K562 (cell line): ENCODE measurements around the gene GDNF. TPM values are rescaled to one million over a fixed set of nuclear protein-coding genes. Genes with fewer than 3 reads are reported as not detected.

ENCODE experiments used
- ATAC-seq: fragments of 200-7000 bp; cut with Tn5 transposase; 3 replicates; pipeline ENCODE4 v1.9.1; 2020; ENCODE audit warnings: moderate library complexity
- BruUV-seq: library from RNA; stranded (reverse); fragments of 400-500 nt; replicated peaks from 2 replicates; lab custom pipeline; 2021; lab: Mats Ljungman, UMichigan
- CTCF ChIA-PET: fragments of 300-600 bp; formaldehyde crosslinking; extraction: SDS; loops from one replicate; lab custom pipeline; 2021; ENCODE audit warnings: low intra/inter-chr PET ratio; lab: Yijun Ruan, JAX
- POLR2A ChIA-PET: fragments of 300-600, 350-650 bp; sonication (Branson Sonifier 250); formaldehyde crosslinking; extraction: SDS; loops from one replicate; lab custom pipeline; 2021; ENCODE audit warnings: antibody characterized with exemption, inconsistent platforms; lab: Yijun Ruan, JAX
- DNase-seq, 4 experiments: peaks; one replicate each; pipeline versions ENCODE4 v3.0.0 to v3.0.0-alpha.2; 2011 to 2018; ENCODE audit warnings: low spot score in 3 of 4, mixed read lengths in 3 of 4; ENCODE audit errors: extremely low read depth in 1 of 4
- FAIRE-seq: peaks from 2 replicates; lab custom pipeline; 2011; peaks lifted over from hg19 to GRCh38; lab: Jason Lieb, UNC
- H2AFZ ChIP-seq: 2 replicates; pipeline ENCODE4 v1.6.0; 2011; ENCODE audit warnings: low read depth, low read length, control low read depth, inconsistent platforms
- H3K27ac ChIP-seq: fragments of 200-600 bp; 3 replicates; pipeline ENCODE4 v1.8.0; 2011; ENCODE audit warnings: low read depth, mild to moderate bottlenecking, control low read depth, inconsistent platforms, low read length, moderate library complexity, mixed read lengths; ENCODE audit errors: extremely low read depth
- H3K27me3 ChIP-seq, 2 experiments: fragments of 300-600 bp in 1 of 2; 2 replicates in 1 of 2; 3 replicates in 1 of 2; pipeline versions ENCODE4 v1.6.0 to v1.8.0; 2011; ENCODE audit warnings: inconsistent platforms in 2 of 2, low read length in 2 of 2, mild to moderate bottlenecking in 1 of 2, mixed read lengths in 1 of 2, moderate library complexity in 1 of 2; ENCODE audit not compliant: control insufficient read depth in 2 of 2, insufficient read depth in 2 of 2
- H3K36me3 ChIP-seq: fragments of 300-600 bp; 3 replicates; pipeline ENCODE4 v1.8.0; 2011; ENCODE audit warnings: mild to moderate bottlenecking, low read length, inconsistent platforms; ENCODE audit not compliant: control insufficient read depth, insufficient read depth
- H3K4me1 ChIP-seq, 2 experiments: fragments of 200-600 bp in 1 of 2; replicated peaks in 1 of 2; 2 replicates in 1 of 2; 3 replicates in 1 of 2; pipeline versions ENCODE4 v1.5.1 to v1.8.0; 2011; ENCODE audit warnings: inconsistent platforms in 2 of 2, low read length in 2 of 2, mild to moderate bottlenecking in 1 of 2, mixed read lengths in 1 of 2, moderate library complexity in 1 of 2; ENCODE audit not compliant: control insufficient read depth in 2 of 2, insufficient read depth in 2 of 2
- H3K4me2 ChIP-seq: 2 replicates; pipeline ENCODE4 v1.6.1; 2011; ENCODE audit warnings: low read length, control low read depth, inconsistent platforms, mixed read lengths; ENCODE audit not compliant: insufficient read depth
- H3K4me3 ChIP-seq: fragments of 200-600 bp; sonication (generic), shearing (Covaris generic); 2 replicates; pipeline ENCODE4 v1.5.1; 2016; ENCODE audit warnings: control low read depth, inconsistent platforms
- H3K79me2 ChIP-seq: fragments of 200-600 bp; 3 replicates; pipeline ENCODE4 v1.8.0; 2011; ENCODE audit warnings: low read length, inconsistent platforms; ENCODE audit not compliant: control insufficient read depth, insufficient read depth
- H3K9ac ChIP-seq, 2 experiments: 2 replicates each; pipeline versions ENCODE4 v1.6.0 to v1.6.1; 2011; ENCODE audit warnings: low read depth in 2 of 2, low read length in 2 of 2, control low read depth in 1 of 2, inconsistent platforms in 1 of 2, mild to moderate bottlenecking in 1 of 2, mixed read lengths in 1 of 2; ENCODE audit not compliant: insufficient read depth in 1 of 2
- H3K9me1 ChIP-seq: one replicate; pipeline ENCODE4 v1.6.0; 2011; ENCODE audit warnings: inconsistent platforms, mild to moderate bottlenecking, low read length, moderate library complexity; ENCODE audit not compliant: control insufficient read depth, insufficient read depth
- H3K9me3 ChIP-seq: replicated peaks from 2 replicates; pipeline ENCODE4 v1.5.1; 2011; ENCODE audit warnings: low read depth, low read length, inconsistent platforms; ENCODE audit not compliant: control insufficient read depth, insufficient read depth
- H4K20me1 ChIP-seq: replicated peaks from 2 replicates; pipeline ENCODE4 v1.6.1; 2011; ENCODE audit warnings: low read length, inconsistent platforms, mixed read lengths; ENCODE audit not compliant: control insufficient read depth, insufficient read depth
- CCNT2 ChIP-seq: IDR thresholded peaks from 2 replicates; pipeline ENCODE4 v1.6.1; 2011; ENCODE audit warnings: borderline replicate concordance, low read depth, mild to moderate bottlenecking, moderate library complexity, mixed read lengths, low read length; ENCODE audit not compliant: insufficient read length; ENCODE audit errors: extremely low read depth
- EGR1 ChIP-seq: fragments of 450-650 bp; conservative IDR thresholded peaks from 2 replicates; pipeline ENCODE4 v1.6.1; 2017; ENCODE audit warnings: mild to moderate bottlenecking
- RBM14 ChIP-seq: fragments of 200-400 bp; formaldehyde crosslinking; IDR thresholded peaks from 2 replicates; pipeline ENCODE4 v1.6.1; 2018; ENCODE audit warnings: low read depth, mild to moderate bottlenecking, low read length, moderate library complexity, borderline replicate concordance; ENCODE audit not compliant: insufficient read depth
- SETDB1 ChIP-seq: IDR thresholded peaks from one replicate; pipeline ENCODE4 v1.6.1; 2012; ENCODE audit warnings: low read length, control low read depth, inconsistent platforms
- SRSF9 ChIP-seq: fragments of 200-400 bp; formaldehyde crosslinking; IDR thresholded peaks from 2 replicates; pipeline ENCODE4 v1.6.1; 2017; ENCODE audit warnings: low read depth, low read length, borderline replicate concordance
- WHSC1 ChIP-seq: IDR thresholded peaks from one replicate; pipeline ENCODE4 v1.6.1; 2012; ENCODE audit warnings: low read length, control low read depth, inconsistent platforms
- ZNF75A ChIP-seq: fragments of 450-650 bp; formaldehyde crosslinking; IDR thresholded peaks from 2 replicates; pipeline ENCODE4 v1.4.0; 2020; ENCODE audit warnings: mild to moderate bottlenecking
- WGBS: fragments of 100-300 bp; shearing (Covaris generic); methylation state at CpG from one replicate; pipeline ENCODE4 v1.1.6; 2016; ENCODE audit warnings: low coverage, mixed read lengths; ENCODE audit not compliant: insufficient coverage; ENCODE audit errors: missing lambda C conversion rate; 5-methylcytosine and 5-hydroxymethylcytosine counted together
- in situ Hi-C: fragments of 300-500 bp; cut with MboI; formaldehyde crosslinking; loops from 4 replicates; pipeline ENCODE4 v1.15.0; 2018; ENCODE audit warnings: inconsistent platforms, mixed read lengths
- intact Hi-C: fragments of 100-400 bp; cut with micrococcal nuclease; formaldehyde crosslinking; loops from 2 replicates; pipeline ENCODE4 v1.14.2; 2022
- polyA plus RNA-seq, 8 experiments: library from polyadenylated mRNA; depleted of rRNA in 4 of 8; stranded (reverse) in 5 of 8; unstranded in 3 of 8; fragments of >200 nt; fragmentation: Nextera tagmentation in 2 of 8; fragmentation: Illumina TruSeq in 1 of 8; extraction: Ambion mirVana in 2 of 8; extraction: Trizol in 1 of 8; gene quantifications; 2 replicates each; pipeline versions ENCODE4 v1.2.1 to v1.2.3, GENCODE V29; 2011 to 2014; ENCODE audit warnings: inconsistent platforms in 1 of 8, missing spikeins in 1 of 8
- total RNA-seq, 7 experiments: library from RNA; depleted of rRNA in 6 of 7; stranded (reverse); fragments of >200 nt in 6 of 7; fragmentation: Illumina TruSeq in 2 of 7; extraction: Trizol in 2 of 7; gene quantifications; 2 replicates each; pipeline versions ENCODE4 v1.2.1 to v1.2.3, GENCODE V29; 2011 to 2021; ENCODE audit warnings: low replicate concordance in 1 of 7

The GDNF gene
- total and polyA plus RNA-seq, 9 of the 15 experiments (the other 6 are each of a cell fraction or from before 2014, with no cell fraction given) = not detected

GRCh38 chr5:37806016-37806415 is 33.8 kb downstream of the GDNF start:
- H3K9me3 ChIP-seq = no peaks in the 10 kb centered on the region
- no peaks in the 10 kb centered on the region for H3K36me3 ChIP-seq
- in situ Hi-C loops = no loop called here
- no peak overlapping the region for H3K4me2 ChIP-seq
- no peak for TF ChIP-seq SRSF9
- no peak for TF ChIP-seq EGR1
- no peak for TF ChIP-seq WHSC1
- TF ChIP-seq CCNT2 = no peak
- TF ChIP-seq SETDB1 = no peak
- no peak for TF ChIP-seq ZNF75A (CRISPR knock-in tag)
- no peak for TF ChIP-seq RBM14
- TF ChIP-seq, all 486 proteins: peak for 0
- no peak for DNase-seq
- WGBS = under 1% methylated on average over 12 of the region's 12 CpGs
- FAIRE-seq = no peak
- Histone ChIP-seq H3K9ac (no peak overlapping the region), H2AFZ (no peak overlapping the region), H3K4me1 (peaks cover 0 to 2% of the 10 kb centered on the region in 2 experiments; a peak in 1 of 5 replicates), H3K27me3 (peaks cover 33 to 35% of the 10 kb centered on the region in 2 experiments), H3K4me3 (no peak overlapping the region), H4K20me1 (no peaks in the 10 kb centered on the region), H3K79me2 (no peaks in the 10 kb centered on the region), H3K9me1 (no peaks in the 10 kb centered on the region), H3K27ac (no peak overlapping the region)
- BruUV-seq = no TSS peak
- ChIA-PET CTCF (no interaction called here), POLR2A (interaction anchor here (0.6 kb wide), 1 partner anchor 851 kb away, joined by 3 read pairs; no protein-coding TSS in a partner anchor)
- intact Hi-C loops = no loop called here
- ATAC-seq = no peak
